OCI-LY3 (cell line): Measurements from ENCODE around the gene LMBRD1.

Experiments used
- H2AFZ ChIP-seq: fragments of 200-600, 300-600 bp; shearing (Covaris generic); 2 replicates; pipeline ENCODE4 v1.6.0; 2014; ENCODE audit warnings: antibody characterized with exemption, low read depth, low read length
- H3K27ac ChIP-seq: fragments of 200-600, 300-600 bp; sonication (generic); 2 replicates; pipeline ENCODE4 v1.5.1; 2014; ENCODE audit warnings: mild to moderate bottlenecking, low read length, moderate library complexity, mixed read lengths
- H3K27me3 ChIP-seq: fragments of 200-600, 300-600 bp; sonication (generic); 2 replicates; pipeline ENCODE4 v1.6.1; 2014; ENCODE audit warnings: low read depth, low read length, mixed read lengths
- H3K36me3 ChIP-seq: fragments of 200-600, 300-600 bp; sonication (generic); replicated peaks from 2 replicates; pipeline ENCODE3; 2014; ENCODE audit warnings: low read depth, low read length, mixed read lengths
- H3K4me1 ChIP-seq: fragments of 300-600, 200-600 bp; sonication (generic); 2 replicates; pipeline ENCODE4 v1.6.1; 2014; ENCODE audit warnings: low read length, mixed read lengths
- H3K4me2 ChIP-seq: fragments of 200-600, 300-600 bp; sonication (generic); 2 replicates; pipeline ENCODE4 v1.6.1; 2014; ENCODE audit warnings: low read length, mixed read lengths
- H3K4me3 ChIP-seq: fragments of 300-600, 200-600 bp; sonication (generic); 2 replicates; pipeline ENCODE4 v1.5.1; 2014; ENCODE audit warnings: antibody characterized with exemption, mild to moderate bottlenecking, low read length, moderate library complexity
- H3K79me2 ChIP-seq: fragments of 300-600, 200-600 bp; shearing (Covaris generic); 2 replicates; pipeline ENCODE4 v1.6.1; 2014; ENCODE audit warnings: mild to moderate bottlenecking, low read length, mixed read lengths
- H3K9ac ChIP-seq: fragments of 300-600, 200-600 bp; shearing (Covaris generic); 2 replicates; pipeline ENCODE4 v1.6.0; 2014; ENCODE audit warnings: mild to moderate bottlenecking, low read length, moderate library complexity
- H3K9me3 ChIP-seq: fragments of 200-600, 300-600 bp; shearing (Covaris generic); 2 replicates; pipeline ENCODE4 v1.6.1; 2014; ENCODE audit warnings: low read length, mixed read lengths; ENCODE audit not compliant: insufficient read depth
- H4K20me1 ChIP-seq: fragments of 200-600, 300-600 bp; sonication (generic); 2 replicates; pipeline ENCODE4 v1.6.1; 2016; ENCODE audit warnings: low read length, mixed read lengths; ENCODE audit not compliant: insufficient read depth
- CTCF ChIP-seq: fragments of 200-600, 300-600 bp; sonication (generic); IDR thresholded peaks from 2 replicates; pipeline ENCODE4 v1.5.1; 2014; ENCODE audit warnings: antibody characterized with exemption, low read length, low read depth
- EZH2phosphoT487 ChIP-seq: fragments of 200-600 bp; shearing (Covaris generic); IDR thresholded peaks from 2 replicates; pipeline ENCODE4 v1.6.1; 2018; ENCODE audit warnings: antibody characterized with exemption, mixed run types, low read depth

Gene LMBRD1

GRCh38 chr6:69756366-69756765, 40.4 kb downstream of the LMBRD1 start:
- Histone ChIP-seq H3K4me1 (no peaks in the 10 kb centered on the region), H3K36me3 (peaks cover 6% of the 10 kb centered on the region), H3K79me2 (peaks cover 13% of the 10 kb centered on the region), H3K9ac (no peak overlapping the region), H2AFZ (no peak overlapping the region), H3K4me2 (no peak overlapping the region), H3K27me3 (no peaks in the 10 kb centered on the region), H3K4me3 (no peak overlapping the region), H3K9me3 (no peaks in the 10 kb centered on the region), H4K20me1 (peaks cover 19% of the 10 kb centered on the region; the same call in 1 of the 2 replicates), H3K27ac (no peak overlapping the region)
- TF ChIP-seq CTCF (no peak), EZH2phosphoT487 (no peak)

GRCh38 chr6:69735027-69735426, 61.8 kb downstream of the LMBRD1 start:
- Histone ChIP-seq H3K4me1 (peaks cover 4% of the 10 kb centered on the region; the same call in 1 of the 2 replicates), H3K27me3 (no peaks in the 10 kb centered on the region), H3K4me2 (no peak overlapping the region), H3K79me2 (no peaks in the 10 kb centered on the region), H3K27ac (no peak overlapping the region), H2AFZ (no peak overlapping the region), H4K20me1 (no peaks in the 10 kb centered on the region), H3K9ac (no peak overlapping the region), H3K36me3 (no peaks in the 10 kb centered on the region), H3K4me3 (no peak overlapping the region), H3K9me3 (no peaks in the 10 kb centered on the region)
- TF ChIP-seq EZH2phosphoT487: no peak
- TF ChIP-seq CTCF: no peak

- Histone ChIP-seq H3K79me2 (no peaks in the 10 kb centered on the region), H3K4me3 (no peak overlapping the region), H3K27me3 (no peaks in the 10 kb centered on the region), H3K27ac (no peak overlapping the region), H3K4me2 (no peak overlapping the region), H3K36me3 (no peaks in the 10 kb centered on the region), H3K9me3 (no peaks in the 10 kb centered on the region), H3K4me1 (peaks cover 4% of the 10 kb centered on the region; the same call in 1 of the 2 replicates), H3K9ac (no peak overlapping the region), H4K20me1 (no peaks in the 10 kb centered on the region), H2AFZ (no peak overlapping the region)
- TF ChIP-seq EZH2phosphoT487 (no peak), CTCF (peak; percentile 64)
Observed at GRCh38 chr6:69732640-69733039, 64.2 kb downstream of the LMBRD1 start.

GRCh38 chr6:69732045-69732444, 64.8 kb downstream of the LMBRD1 start:
- Histone ChIP-seq H3K27me3 (no peaks in the 10 kb centered on the region), H3K36me3 (no peaks in the 10 kb centered on the region), H3K27ac (no peak overlapping the region), H3K4me1 (peaks cover 4% of the 10 kb centered on the region; the same call in 1 of the 2 replicates), H4K20me1 (no peaks in the 10 kb centered on the region), H2AFZ (no peak overlapping the region), H3K79me2 (no peaks in the 10 kb centered on the region), H3K9ac (no peak overlapping the region), H3K4me2 (no peak overlapping the region), H3K4me3 (no peak overlapping the region), H3K9me3 (no peaks in the 10 kb centered on the region)
- no peak for TF ChIP-seq EZH2phosphoT487
